GM23338 (cell line): ENCODE measurements around the gene SENP5. TPM values are rescaled to one million over a fixed set of nuclear protein-coding genes. Genes with fewer than 3 reads are reported as not detected.

Source experiments
- ATAC-seq: fragments of 200-7000 bp; cut with Tn5 transposase; 3 replicates; pipeline ENCODE4 v1.9.1; 2020
- DNase-seq: peaks from one replicate; pipeline ENCODE4 v3.0.0-alpha.2; 2015; ENCODE audit warnings: low spot score
- H2AFZ ChIP-seq: fragments of 200-600 bp; sonication (generic); 2 replicates; pipeline ENCODE4 v1.8.0; 2016; ENCODE audit warnings: antibody characterized with exemption, mild to moderate bottlenecking, moderate library complexity
- H3F3A ChIP-seq: fragments of 200-600 bp; sonication (generic); replicated peaks from 2 replicates; pipeline ENCODE4 v1.8.0; 2017; ENCODE audit warnings: antibody characterized with exemption, mixed run types, low read depth
- H3K27ac ChIP-seq: fragments of 200-600 bp; sonication (generic); 2 replicates; pipeline ENCODE4 v1.6.1; 2016; ENCODE audit warnings: low read depth
- H3K27me3 ChIP-seq: fragments of 200-600 bp; sonication (generic); 2 replicates; pipeline ENCODE4 v1.8.0; 2016; ENCODE audit warnings: mild to moderate bottlenecking, mixed run types, moderate library complexity; ENCODE audit not compliant: insufficient read depth
- H3K36me3 ChIP-seq: fragments of 200-600 bp; sonication (generic); 2 replicates; pipeline ENCODE4 v1.8.0; 2016; ENCODE audit warnings: mild to moderate bottlenecking; ENCODE audit not compliant: insufficient read depth
- H3K4me1 ChIP-seq: fragments of 200-600 bp; sonication (generic); 2 replicates; pipeline ENCODE4 v1.8.0; 2016; ENCODE audit warnings: mild to moderate bottlenecking, moderate library complexity; ENCODE audit not compliant: insufficient read depth
- H3K4me2 ChIP-seq: fragments of 200-600 bp; sonication (generic); 2 replicates; pipeline ENCODE4 v1.7.1; 2017; ENCODE audit warnings: mixed run types
- H3K4me3 ChIP-seq: fragments of 200-600 bp; sonication (generic); 2 replicates; pipeline ENCODE4 v1.6.1; 2016; ENCODE audit warnings: mixed run types
- H3K79me2 ChIP-seq: fragments of 200-600 bp; sonication (generic); replicated peaks from 2 replicates; pipeline ENCODE4 v1.8.0; 2017; ENCODE audit warnings: mild to moderate bottlenecking; ENCODE audit not compliant: insufficient read depth
- H3K9me2 ChIP-seq: fragments of 200-600 bp; sonication (generic); 2 replicates; pipeline ENCODE4 v1.8.0; 2017; ENCODE audit not compliant: insufficient read depth
- H4K20me1 ChIP-seq: fragments of 200-600 bp; sonication (generic); replicated peaks from 2 replicates; pipeline ENCODE4 v1.8.0; 2017; ENCODE audit warnings: mild to moderate bottlenecking; ENCODE audit not compliant: insufficient read depth
- H3K27ac Mint-ChIP-seq: 2 replicates; pipeline ENCODE4 v1.8.0; 2020; ENCODE audit warnings: inconsistent platforms, mild to moderate bottlenecking, moderate library complexity, mixed read lengths
- H3K27me3 Mint-ChIP-seq: 3 replicates; pipeline ENCODE4 v1.8.0; 2022; ENCODE audit warnings: low read depth, mild to moderate bottlenecking, moderate library complexity, mixed read lengths, inconsistent platforms; ENCODE audit not compliant: insufficient read depth, poor library complexity
- H3K36me3 Mint-ChIP-seq: 3 replicates; pipeline ENCODE4 v1.8.0; 2021; ENCODE audit warnings: low read depth, mild to moderate bottlenecking, inconsistent platforms, moderate library complexity, mixed read lengths
- H3K4me1 Mint-ChIP-seq: 3 replicates; pipeline ENCODE4 v1.8.0; 2020; ENCODE audit warnings: mild to moderate bottlenecking, inconsistent platforms, mixed read lengths
- H3K4me3 Mint-ChIP-seq: 3 replicates; pipeline ENCODE4 v1.8.0; 2021; ENCODE audit warnings: moderate library complexity, mild to moderate bottlenecking, inconsistent platforms, mixed read lengths
- H3K9me3 Mint-ChIP-seq: 3 replicates; pipeline ENCODE4 v1.8.0; 2020; ENCODE audit warnings: moderate library complexity, mild to moderate bottlenecking, inconsistent platforms, mixed read lengths
- CREB1 ChIP-seq: fragments of 250-450 bp; sonication (Bioruptor Pico); IDR thresholded peaks from 2 replicates; pipeline ENCODE4 v1.5.0; 2020; ENCODE audit warnings: low read depth, mild to moderate bottlenecking, moderate library complexity
- CTCF ChIP-seq, 2 experiments: fragments of 200-600 bp in 1 of 2; sonication (generic) in 1 of 2; conservative IDR thresholded peaks; 2 replicates each; pipeline versions ENCODE4 v1.5.1 to v1.6.1; 2016 to 2017; ENCODE audit warnings: antibody characterized with exemption in 2 of 2, low read depth in 2 of 2, mild to moderate bottlenecking in 2 of 2, moderate library complexity in 1 of 2
- ETS1 ChIP-seq: IDR thresholded peaks from 2 replicates; pipeline ENCODE4 v1.6.1; 2016; ENCODE audit warnings: antibody characterized with exemption
- EZH2 ChIP-seq: fragments of 200-600 bp; sonication (generic); IDR thresholded peaks from one replicate; pipeline ENCODE4 v1.8.0; 2017; ENCODE audit warnings: antibody characterized with exemption, mild to moderate bottlenecking, low read depth; ENCODE audit not compliant: unreplicated experiment
- EZH2phosphoT487 ChIP-seq: fragments of 200-600 bp; sonication (generic); IDR thresholded peaks from one replicate; pipeline ENCODE4 v1.8.1; 2018; ENCODE audit warnings: antibody characterized with exemption; ENCODE audit not compliant: unreplicated experiment
- JUNB ChIP-seq: IDR thresholded peaks from one replicate; pipeline ENCODE4 v1.6.1; 2016; ENCODE audit warnings: antibody characterized with exemption; ENCODE audit not compliant: unreplicated experiment
- NANOG ChIP-seq: IDR thresholded peaks from 2 replicates; pipeline ENCODE4 v1.6.1; 2016; ENCODE audit warnings: antibody characterized with exemption, borderline replicate concordance
- POLR2AphosphoS5 ChIP-seq: IDR thresholded peaks from 2 replicates; pipeline ENCODE4 v1.6.1; 2016; ENCODE audit warnings: antibody characterized with exemption, low read depth
- REST ChIP-seq: IDR thresholded peaks from one replicate; pipeline ENCODE4 v1.6.1; 2018; ENCODE audit warnings: antibody characterized with exemption; ENCODE audit not compliant: unreplicated experiment
- STAT1 ChIP-seq: IDR thresholded peaks from one replicate; pipeline ENCODE4 v1.6.1; 2016; ENCODE audit warnings: antibody characterized with exemption; ENCODE audit not compliant: unreplicated experiment
- ZNF331 ChIP-seq: fragments of 250-450 bp; sonication (Bioruptor Pico); IDR thresholded peaks from 2 replicates; pipeline ENCODE4 v1.5.0; 2020; ENCODE audit warnings: low read depth, mild to moderate bottlenecking, moderate library complexity
- polyA plus RNA-seq: library from polyadenylated mRNA; unstranded; fragments of >200 nt; fragmentation: Nextera tagmentation; extraction: Ambion mirVana; gene quantifications from 2 replicates; pipeline ENCODE4 v1.2.1, GENCODE V29; 2016
- total RNA-seq: library from RNA; depleted of rRNA; stranded (reverse); fragments of >200 nt; shearing (Covaris generic); gene quantifications from 2 replicates; pipeline ENCODE4 v1.2.3, GENCODE V29; 2014

SENP5 gene
- total and polyA plus RNA-seq, 2 experiments from 2014 or later = 12.2 to 34.3 TPM

GRCh38 chr3:196914866-196915265 lies 47.1 kb downstream of the SENP5 start:
- H3K9me2 ChIP-seq = no peaks in the 10 kb centered on the region
- no peaks in the 10 kb centered on the region for H3K27me3 ChIP-seq
- Mint-ChIP-seq H3K36me3 (peaks cover 19% of the 10 kb centered on the region), H3K27ac (no peak overlapping the region), H3K9me3 (no peaks in the 10 kb centered on the region), H3K27me3 (peaks cover 2% of the 10 kb centered on the region), H3K4me1 (no peaks in the 10 kb centered on the region), H3K4me3 (no peak overlapping the region)
- no peak overlapping the region for H3K4me3 ChIP-seq
- no peaks in the 10 kb centered on the region for H3F3A ChIP-seq
- no peaks in the 10 kb centered on the region; the same call in 1 of the 2 replicates for H4K20me1 ChIP-seq
- no peak for TF ChIP-seq JUNB
- TF ChIP-seq ETS1 = no peak
- TF ChIP-seq CTCF (conservative IDR thresholded peaks at IDR 0.05; ENCODE audit: low read depth in 2 of 2) = peak in 1 of 2 experiments; percentile 13; a peak in 1 of 4 replicates
- TF ChIP-seq CREB1 (CRISPR knock-in tag) = no peak
- no peak for TF ChIP-seq STAT1
- no peaks in the 10 kb centered on the region for H3K79me2 ChIP-seq
- H3K4me1 ChIP-seq = no peaks in the 10 kb centered on the region
- no peak overlapping the region for H3K27ac ChIP-seq
- H2AFZ ChIP-seq = no peak overlapping the region
- no peak overlapping the region for H3K4me2 ChIP-seq
- ATAC-seq (peak; percentile 82), DNase-seq (peak; percentile 51)
- no peaks in the 10 kb centered on the region; the same call in 1 of the 2 replicates for H3K36me3 ChIP-seq

- ATAC-seq = no peak
- TF ChIP-seq CREB1 (CRISPR knock-in tag) = no peak
- no peak for TF ChIP-seq POLR2AphosphoS5
- no peak for TF ChIP-seq CTCF (conservative IDR thresholded peaks at IDR 0.05; ENCODE audit: low read depth in 2 of 2)
- TF ChIP-seq NANOG = no peak
- TF ChIP-seq EZH2phosphoT487 = no peak
- no peak for TF ChIP-seq JUNB
- TF ChIP-seq ZNF331 (CRISPR knock-in tag) = no peak
- TF ChIP-seq EZH2 = no peak
- TF ChIP-seq REST = no peak
Observed at GRCh38 chr3:196915375-196915774, 47.7 kb downstream of the SENP5 start.

More at GRCh38 chr3:196915375-196915774, 47.7 kb downstream of the SENP5 start:
- no peaks in the 10 kb centered on the region; the same call in 1 of the 2 replicates for H4K20me1 ChIP-seq
- no peak overlapping the region for H3K27ac ChIP-seq
- H2AFZ ChIP-seq = no peak overlapping the region
- no peaks in the 10 kb centered on the region for H3K79me2 ChIP-seq
- no peaks in the 10 kb centered on the region for H3K4me1 ChIP-seq
- H3K27me3 ChIP-seq = no peaks in the 10 kb centered on the region
- H3K4me1 Mint-ChIP-seq = no peaks in the 10 kb centered on the region
- DNase-seq = no peak
- no peak overlapping the region for H3K4me3 Mint-ChIP-seq
- H3K27me3 Mint-ChIP-seq = peaks cover 2% of the 10 kb centered on the region
- H3K36me3 ChIP-seq = no peaks in the 10 kb centered on the region; the same call in 1 of the 2 replicates
- peaks cover 19% of the 10 kb centered on the region for H3K36me3 Mint-ChIP-seq
- no peaks in the 10 kb centered on the region for H3F3A ChIP-seq
- H3K27ac Mint-ChIP-seq = no peak overlapping the region
- no peaks in the 10 kb centered on the region for H3K9me2 ChIP-seq
- H3K4me2 ChIP-seq = no peak overlapping the region
- no peaks in the 10 kb centered on the region for H3K9me3 Mint-ChIP-seq
- H3K4me3 ChIP-seq = no peak overlapping the region
